HG02884 (cell line): ENCODE results near the gene RCL1.

Source experiments
- ATAC-seq: cut with Tn5 transposase; IDR thresholded peaks from one replicate; pipeline ENCODE4 v1.9.1; 2021; ENCODE audit warnings: mild to moderate bottlenecking, moderate library complexity; ENCODE audit not compliant: unreplicated experiment

RCL1 gene

GRCh38 chr9:4839470-4839912 lies 46.7 kb downstream of the RCL1 start:
- ATAC-seq = no peak

- ATAC-seq = no peak
Measured at GRCh38 chr9:4840018-4840417, 47.3 kb downstream of the RCL1 start.

- ATAC-seq = no peak
Measured at GRCh38 chr9:4842213-4842612, 49.5 kb downstream of the RCL1 start.

- ATAC-seq = no peak
Measured at GRCh38 chr9:4842734-4843133, 50.0 kb downstream of the RCL1 start.

GRCh38 chr9:4844056-4844838 lies 51.5 kb downstream of the RCL1 start:
- no peak for ATAC-seq

- no peak for ATAC-seq
Measured at GRCh38 chr9:4849369-4849768, 56.6 kb downstream of the RCL1 start.

- no peak for ATAC-seq
Measured at GRCh38 chr9:4850603-4851310, 58.0 kb downstream of the RCL1 start.

GRCh38 chr9:4852419-4852818 lies 59.7 kb downstream of the RCL1 start:
- ATAC-seq = no peak

- no peak for ATAC-seq
Measured at GRCh38 chr9:4854265-4854590, 61.5 kb downstream of the RCL1 start.

- ATAC-seq = no peak
Measured at GRCh38 chr9:4855841-4856240, 63.1 kb downstream of the RCL1 start.

- no peak for ATAC-seq
Measured at GRCh38 chr9:4857163-4857810, 64.5 kb downstream of the RCL1 start.

- ATAC-seq = no peak
Measured at GRCh38 chr9:4859035-4859434, 66.3 kb downstream of the RCL1 start.

- ATAC-seq = no peak
Measured at GRCh38 chr9:4860383-4860782, 67.6 kb downstream of the RCL1 start.

GRCh38 chr9:4861145-4861544 lies 68.4 kb downstream of the RCL1 start:
- no peak for ATAC-seq

GRCh38 chr9:4861736-4862451 lies 69.2 kb downstream of the RCL1 start:
- no peak for ATAC-seq

GRCh38 chr9:4862506-4863250 lies 69.9 kb downstream of the RCL1 start:
- ATAC-seq = no peak

GRCh38 chr9:4864234-4864661 lies 71.5 kb downstream of the RCL1 start:
- no peak for ATAC-seq

GRCh38 chr9:4864698-4865097 lies 72.0 kb downstream of the RCL1 start:
- ATAC-seq = no peak

GRCh38 chr9:4865681-4866080 lies 72.9 kb downstream of the RCL1 start:
- no peak for ATAC-seq

GRCh38 chr9:4866239-4866969 lies 73.7 kb downstream of the RCL1 start:
- ATAC-seq = no peak
